ENCODE data around the gene ATPAF1.

The ATPAF1 gene

DNA sequence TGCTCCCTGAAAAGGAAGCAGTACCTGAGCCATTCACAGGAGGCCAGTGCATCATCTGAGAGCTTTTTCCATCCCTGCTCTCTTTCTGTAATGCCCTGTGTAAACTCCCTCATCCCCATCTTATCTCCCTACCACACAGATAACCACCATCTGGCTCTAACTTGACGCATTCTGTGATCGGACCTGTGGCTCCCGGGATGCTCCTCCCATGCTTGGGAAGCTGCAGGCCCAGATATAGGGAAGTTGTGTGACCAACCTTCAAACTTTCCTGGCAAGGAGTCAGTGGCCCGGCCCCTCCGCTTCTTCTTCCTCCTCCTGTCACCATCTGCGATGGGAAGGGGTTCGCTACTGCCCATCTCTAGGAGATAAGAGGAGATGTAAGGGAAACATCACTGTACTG lies 85.2 kb downstream of the ATPAF1 start:
- no peak for DNase-seq
